DMS53 treated with DMSO at 0.1 percent for 48 hours (cell line): Measurements from ENCODE around the gene SLC12A5.

Source experiments
- DNase-seq: peaks from one replicate; lab custom pipeline; 2025; ENCODE audit not compliant: unreplicated experiment; lab: John Stamatoyannopoulos, UW

The SLC12A5 gene

DNA sequence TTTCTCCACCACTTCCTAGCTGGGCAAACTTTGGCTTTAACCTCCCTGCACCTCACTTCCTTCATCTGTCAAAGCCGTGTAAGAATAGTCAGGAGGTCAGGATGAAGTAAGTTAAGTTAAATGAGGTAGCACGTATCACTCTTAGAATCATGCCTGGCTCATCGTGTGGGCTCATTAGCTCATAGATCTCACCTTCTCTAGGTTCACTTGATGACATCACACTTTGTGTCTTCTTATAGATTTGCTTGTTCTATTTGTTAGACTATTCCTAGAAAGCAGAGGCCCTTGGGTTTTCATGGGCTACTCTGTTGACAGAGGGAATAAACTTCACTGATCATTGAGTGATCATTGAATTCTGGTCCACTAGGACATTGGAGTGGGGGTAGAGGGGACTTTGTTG lies 72.9 kb downstream of the SLC12A5 start:
- DNase-seq, result no peak

DNA sequence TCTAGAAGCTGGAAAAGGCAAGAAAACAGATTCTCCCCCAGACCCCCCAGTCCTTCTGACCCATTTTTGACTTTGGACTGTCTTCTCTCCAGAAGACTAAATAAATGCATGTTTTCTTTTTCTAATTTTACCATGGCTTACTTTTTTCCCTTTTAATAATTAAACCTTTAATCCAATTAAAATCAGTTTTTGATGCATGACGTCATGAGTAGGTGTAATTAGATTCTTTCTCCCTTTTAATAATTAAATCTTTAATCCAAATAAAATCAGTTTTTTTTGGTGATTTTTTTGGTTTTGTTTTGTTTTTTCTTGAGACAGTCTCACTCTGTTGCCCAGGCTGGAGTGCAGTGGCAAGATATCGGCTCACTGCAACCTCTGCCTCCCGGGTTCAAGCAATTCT lies 73.9 kb downstream of the SLC12A5 start:
- no peak for DNase-seq

- no peak for DNase-seq
These were observed 75.2 kb downstream of the SLC12A5 start for GRCh38 chr20:46104262-46104661.

DNA sequence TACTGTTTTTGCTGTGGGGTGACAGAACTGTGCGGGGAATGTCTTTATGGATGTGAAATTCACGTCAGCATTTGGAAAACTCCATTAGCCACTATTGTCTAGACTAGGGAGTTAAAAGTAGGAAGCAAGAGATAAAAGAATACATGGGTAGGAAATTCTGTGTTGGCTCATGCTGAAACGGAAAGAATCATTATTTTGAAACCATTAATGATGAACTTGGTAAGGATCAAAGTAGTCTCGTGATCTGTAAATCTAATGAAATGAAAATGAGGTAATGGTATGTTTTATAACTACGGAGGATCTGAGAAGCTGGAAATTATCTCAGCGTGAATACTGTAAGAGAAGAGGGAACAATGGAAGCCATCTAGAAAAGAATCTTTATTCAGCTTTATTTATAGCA lies 78.0 kb downstream of the SLC12A5 start:
- no peak for DNase-seq

DNA sequence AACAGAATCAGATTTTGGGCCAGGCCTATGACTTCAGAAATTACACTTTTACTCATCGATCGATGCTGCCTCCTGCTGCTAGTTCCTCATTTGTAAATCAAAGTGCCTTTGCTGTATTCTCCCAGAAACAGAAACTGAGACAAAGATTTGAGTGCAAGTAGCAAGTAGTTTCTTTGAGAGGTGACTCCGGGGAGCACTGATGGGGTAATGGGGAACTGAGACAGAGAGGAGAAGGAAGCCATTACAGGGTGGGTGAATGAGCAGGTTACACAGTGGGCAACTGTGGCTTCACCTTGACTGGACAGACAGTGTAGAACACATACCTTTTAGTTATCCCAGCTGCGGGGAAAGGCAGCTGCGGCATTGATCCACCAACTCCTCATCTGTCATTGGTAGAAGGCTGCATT lies 79.4 kb downstream of the SLC12A5 start:
- DNase-seq, result no peak

DNA sequence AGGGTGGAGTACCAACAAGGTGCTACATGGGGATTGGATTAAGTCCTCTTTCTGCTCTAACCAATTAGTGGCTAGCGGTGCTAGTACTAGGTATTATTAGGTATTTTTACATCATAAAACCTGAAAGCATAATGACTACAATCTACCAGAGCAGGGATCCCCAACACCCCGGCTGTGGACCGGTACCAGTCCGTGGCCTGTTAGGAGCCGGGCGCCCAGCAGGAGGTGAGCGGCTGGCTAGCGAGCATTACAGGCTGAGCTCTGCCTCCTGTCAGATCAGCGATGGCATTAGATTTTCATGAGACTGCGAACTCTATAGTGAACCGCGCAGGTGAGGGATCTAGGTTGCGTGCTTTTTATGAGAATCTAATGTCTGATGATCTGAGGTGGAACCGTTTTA lies 80.0 kb downstream of the SLC12A5 start:
- DNase-seq, result no peak
